AG10803 (cell line): ENCODE measurements around the gene CXADR.

Source experiments
- DNase-seq: peaks from one replicate; pipeline ENCODE4 v3.0.0; 2010; ENCODE audit warnings: low read depth
- H3K4me3 ChIP-seq: 2 replicates; pipeline ENCODE4 v1.5.1; 2011; ENCODE audit warnings: mild to moderate bottlenecking, low read length, control low read depth
- TF ChIP-seq, protein P1 (sequence below): conservative IDR thresholded peaks from 2 replicates; pipeline ENCODE4 v1.5.1; 2011; ENCODE audit warnings: mild to moderate bottlenecking, low read length, control low read depth, inconsistent platforms

The CXADR gene

DNA sequence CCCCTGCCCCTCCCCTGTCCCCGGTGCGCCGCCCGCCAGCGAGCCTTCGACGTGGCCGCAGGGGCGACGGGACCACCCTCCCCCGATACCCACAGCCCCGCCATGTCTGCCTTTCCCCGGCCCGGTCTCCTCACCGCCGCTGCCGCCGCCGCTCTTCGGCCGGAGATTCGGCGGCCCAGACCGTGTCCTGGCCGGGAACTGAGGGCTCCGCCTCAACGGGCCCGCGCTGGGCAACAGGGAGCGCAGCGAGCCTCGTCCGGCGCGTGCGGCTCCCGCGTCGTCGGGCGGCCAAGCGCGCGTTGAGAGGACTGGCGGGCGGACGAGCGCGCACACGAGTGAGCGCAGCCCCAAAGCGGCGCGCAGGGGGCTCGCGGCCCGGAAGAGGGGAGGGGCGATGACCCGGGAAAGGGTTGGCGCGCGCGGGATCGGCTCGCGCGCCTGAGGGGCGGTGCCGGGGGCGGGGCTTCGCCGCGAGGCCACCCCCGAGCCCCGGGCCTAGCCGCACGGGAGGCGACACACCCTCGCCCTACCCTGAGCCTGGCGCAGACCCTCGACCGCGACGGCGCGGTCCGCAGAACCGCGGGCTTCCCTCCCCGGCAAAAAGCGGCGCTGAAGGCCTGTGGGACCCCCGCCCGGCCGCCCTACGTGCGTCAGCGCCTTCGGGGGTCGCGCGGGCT, 99.9 kb downstream of the CXADR start, which contains the start of gene BTG3:
BTG3 (minus strand) TSS at position 337 of the 677 bp plus-strand sequence. CDS start 3,757 bp downstream, outside the sequence.
- H3K4me3 ChIP-seq: peak within 1 kb of the TSS; percentile 73
- TF ChIP-seq, protein P1, sequence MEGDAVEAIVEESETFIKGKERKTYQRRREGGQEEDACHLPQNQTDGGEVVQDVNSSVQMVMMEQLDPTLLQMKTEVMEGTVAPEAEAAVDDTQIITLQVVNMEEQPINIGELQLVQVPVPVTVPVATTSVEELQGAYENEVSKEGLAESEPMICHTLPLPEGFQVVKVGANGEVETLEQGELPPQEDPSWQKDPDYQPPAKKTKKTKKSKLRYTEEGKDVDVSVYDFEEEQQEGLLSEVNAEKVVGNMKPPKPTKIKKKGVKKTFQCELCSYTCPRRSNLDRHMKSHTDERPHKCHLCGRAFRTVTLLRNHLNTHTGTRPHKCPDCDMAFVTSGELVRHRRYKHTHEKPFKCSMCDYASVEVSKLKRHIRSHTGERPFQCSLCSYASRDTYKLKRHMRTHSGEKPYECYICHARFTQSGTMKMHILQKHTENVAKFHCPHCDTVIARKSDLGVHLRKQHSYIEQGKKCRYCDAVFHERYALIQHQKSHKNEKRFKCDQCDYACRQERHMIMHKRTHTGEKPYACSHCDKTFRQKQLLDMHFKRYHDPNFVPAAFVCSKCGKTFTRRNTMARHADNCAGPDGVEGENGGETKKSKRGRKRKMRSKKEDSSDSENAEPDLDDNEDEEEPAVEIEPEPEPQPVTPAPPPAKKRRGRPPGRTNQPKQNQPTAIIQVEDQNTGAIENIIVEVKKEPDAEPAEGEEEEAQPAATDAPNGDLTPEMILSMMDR: no peak
- peak; percentile 79 for DNase-seq

DNA sequence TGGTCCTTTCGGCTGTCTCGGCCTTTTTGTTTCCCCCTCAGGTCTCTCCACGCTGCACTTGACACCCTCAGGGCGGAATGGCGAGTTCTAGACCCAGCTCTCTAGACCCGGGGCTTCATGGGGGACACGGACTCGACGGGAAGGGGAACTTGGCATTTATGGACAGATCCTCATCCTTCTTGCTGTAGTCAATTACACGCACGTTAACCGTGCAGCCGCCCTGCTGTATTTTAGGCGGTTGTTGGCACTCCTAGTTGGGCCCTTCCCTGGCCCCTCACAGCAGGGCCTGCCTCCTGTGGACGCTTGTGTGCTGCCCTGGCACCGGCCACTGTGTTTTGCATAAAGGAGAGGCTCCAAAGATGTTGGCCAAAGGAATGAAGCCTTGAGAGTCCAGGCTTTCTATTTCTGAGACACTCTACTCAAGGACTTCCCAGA, 100.4 kb downstream of the CXADR start:
- peak; percentile 26 for DNase-seq
- H3K4me3 ChIP-seq: peak overlapping the region; percentile 73
- TF ChIP-seq, protein P1: 0 out of 2 replicates have a peak, but pooled peaks have one; percentile 7

DNA sequence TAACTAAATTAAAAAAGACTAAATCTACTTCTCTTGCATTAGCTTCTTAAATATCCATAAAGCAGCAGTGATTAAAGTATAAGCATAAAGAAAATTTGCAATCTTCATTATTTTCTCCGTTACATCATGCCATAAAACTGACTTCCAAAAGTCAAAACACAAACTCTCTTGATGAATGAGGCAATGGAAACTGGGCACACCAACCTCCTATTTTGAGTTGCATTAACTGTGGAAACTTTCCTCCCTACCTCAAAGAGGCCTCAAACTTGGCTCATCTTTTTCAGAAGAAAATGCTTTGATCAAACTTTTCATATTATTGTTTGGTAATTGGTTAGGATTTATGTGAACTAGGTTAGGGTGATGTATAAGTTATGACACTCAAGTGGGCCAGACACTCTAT, 104.0 kb downstream of the CXADR start:
- no peak for DNase-seq
- TF ChIP-seq, protein P1: no peak
- no peak overlapping the region for H3K4me3 ChIP-seq

DNA sequence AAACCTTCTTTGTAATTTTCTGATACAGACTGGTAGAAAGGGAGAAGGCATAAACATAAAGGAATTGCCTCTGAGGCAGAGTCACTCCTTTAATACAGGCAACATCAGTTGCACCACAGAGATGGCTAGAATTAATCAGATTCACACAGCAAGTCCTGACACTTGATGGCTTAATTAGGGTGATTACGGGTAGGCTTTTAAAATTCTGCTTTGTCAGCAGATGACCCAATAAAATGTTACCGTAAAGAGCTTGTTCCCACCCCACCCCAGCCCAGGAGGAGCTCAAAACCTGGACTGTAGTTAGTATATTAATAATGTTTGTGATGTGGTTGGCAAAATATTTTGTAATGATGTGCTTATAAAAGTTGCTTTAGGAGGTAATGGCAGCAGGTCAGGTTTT, 109.2 kb downstream of the CXADR start:
- TF ChIP-seq, protein P1: no peak
- no peak for DNase-seq
- H3K4me3 ChIP-seq: no peak overlapping the region

DNA sequence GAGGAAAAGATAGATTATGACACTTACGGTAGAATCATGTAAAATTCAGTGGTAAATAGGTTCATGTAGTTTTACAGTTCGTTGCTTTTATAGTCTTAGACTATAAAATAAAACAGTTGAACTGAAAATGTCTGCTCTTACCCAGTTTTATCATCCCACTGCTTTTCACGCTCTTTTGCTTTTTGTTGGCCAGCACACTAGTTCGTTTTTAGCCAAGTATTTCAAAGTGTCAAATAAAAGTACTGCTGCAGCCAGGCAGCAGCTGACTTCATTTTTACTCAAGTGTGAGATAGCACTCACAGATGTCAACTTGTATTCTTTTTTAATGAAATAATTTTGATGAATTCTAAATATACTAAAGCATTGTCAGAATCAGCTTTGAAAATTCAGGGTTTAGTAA, 118.4 kb downstream of the CXADR start:
- H3K4me3 ChIP-seq: no peak overlapping the region
- DNase-seq: no peak
- TF ChIP-seq, protein P1: no peak

DNA sequence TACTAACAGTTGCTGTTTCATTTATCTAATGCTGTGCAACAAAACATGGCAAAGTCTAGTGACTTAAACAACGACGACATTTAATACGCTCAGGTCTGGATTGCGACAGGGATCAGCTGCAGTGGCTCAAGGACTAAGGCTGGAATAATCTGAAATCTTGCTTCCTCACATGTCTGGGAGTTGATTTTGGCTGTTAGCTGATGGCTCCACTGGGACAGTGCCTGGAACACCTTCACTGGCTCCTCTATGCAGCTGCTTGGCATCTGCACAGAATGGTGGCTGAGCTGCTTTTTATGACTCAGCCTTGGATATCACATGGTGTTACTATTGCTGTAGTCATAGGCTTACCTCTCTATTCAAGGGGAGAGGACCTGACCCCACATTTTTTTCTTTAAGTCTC, 123.9 kb downstream of the CXADR start:
- TF ChIP-seq, protein P1: no peak
- no peak overlapping the region for H3K4me3 ChIP-seq
- DNase-seq: no peak

DNA sequence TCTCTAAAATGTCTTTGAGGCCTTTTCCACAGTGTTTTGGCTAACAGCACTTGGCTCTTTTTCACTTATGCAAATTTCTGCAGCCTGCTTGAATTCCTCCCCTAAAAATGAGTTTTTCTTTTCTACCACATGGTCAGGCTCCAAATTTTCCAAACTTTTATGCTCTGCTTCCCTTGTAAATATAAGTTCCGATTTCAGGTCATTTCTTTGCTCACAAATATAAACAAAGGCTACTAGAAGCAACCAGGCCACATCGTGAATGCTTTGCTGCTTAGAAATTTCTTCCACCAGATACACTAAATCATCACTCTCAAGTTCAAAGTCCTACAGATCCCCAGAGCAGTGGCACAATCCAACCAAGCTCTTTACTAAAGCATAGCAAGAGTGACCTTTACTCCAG, 128.0 kb downstream of the CXADR start:
- TF ChIP-seq, protein P1: no peak
- no peak overlapping the region for H3K4me3 ChIP-seq
- DNase-seq: no peak
